Measurements from ENCODE around the gene RPL39L. TPM values are rescaled to one million over a fixed set of nuclear protein-coding genes. Genes with fewer than 3 reads are reported as not detected.

Gene RPL39L
- total RNA-seq, 2 donors from 2014 or later = 26.8 to 34.5 TPM

DNA sequence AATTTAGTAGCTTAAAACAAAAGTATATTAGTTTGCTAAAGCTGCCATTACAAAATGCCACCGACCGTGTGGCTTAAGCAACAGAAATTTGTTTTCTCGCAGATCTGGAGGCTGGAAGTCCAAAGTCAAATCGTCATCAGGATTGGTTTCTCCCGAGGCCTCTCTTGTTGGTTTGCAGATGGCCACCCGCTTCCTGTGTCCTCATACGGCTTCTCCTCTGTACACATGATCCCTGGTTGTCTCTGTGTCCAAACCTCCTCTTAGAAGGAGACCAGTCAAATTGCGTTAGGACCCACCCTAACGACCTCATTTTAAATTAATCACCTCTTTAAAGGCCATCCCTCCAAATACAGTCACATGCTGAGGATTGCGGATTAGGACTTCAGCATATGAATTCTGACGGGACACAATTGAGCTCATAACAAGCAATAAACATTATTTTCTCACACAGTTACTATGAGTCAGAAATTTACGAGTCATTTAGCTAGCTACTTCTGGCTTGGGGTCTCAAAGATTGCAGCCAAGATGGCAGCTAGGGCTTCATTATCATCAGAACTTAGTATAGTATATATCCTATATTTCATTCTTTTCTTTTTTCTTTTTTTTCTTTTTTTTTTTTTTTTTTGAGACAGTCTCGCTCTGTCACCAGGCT is 58.4 kb downstream of the RPL39L start:
- H3K4me3 Mint-ChIP-seq = no peak overlapping the region
- peaks cover 2% of the 10 kb centered on the region for H3K4me1 Mint-ChIP-seq
- DNase-seq = no peak
- no peak overlapping the region for H3K27ac Mint-ChIP-seq
- no peaks in the 10 kb centered on the region for H3K27me3 Mint-ChIP-seq (ENCODE audit: insufficient read depth)
- Histone ChIP-seq H3K4me3 (ENCODE audit: low read length) (no peak overlapping the region), H3K27ac (ENCODE audit: low read depth, low read length) (no peak overlapping the region), H3K36me3 (ENCODE audit: control insufficient read depth, insufficient read depth, low read length) (peaks cover 28% of the 10 kb centered on the region), H3K27me3 (ENCODE audit: control insufficient read depth, insufficient read depth, low read length, poor library complexity, severe bottlenecking) (no peaks in the 10 kb centered on the region), H3K4me1 (ENCODE audit: control insufficient read depth, insufficient read depth, low read length) (no peaks in the 10 kb centered on the region), H3K9ac (ENCODE audit: extremely low read depth, low read length, poor library complexity, severe bottlenecking) (no peak overlapping the region), H3K9me3 (ENCODE audit: control insufficient read depth, low read length) (peaks cover 3% of the 10 kb centered on the region)
- TF ChIP-seq CTCF (conservative IDR thresholded peaks at IDR 0.05) = no peak
- H3K9me3 Mint-ChIP-seq = no peaks in the 10 kb centered on the region
- H3K36me3 Mint-ChIP-seq (ENCODE audit: low read depth) = peaks cover 24% of the 10 kb centered on the region
- WGBS, 2 experiments (ENCODE audit: insufficient coverage in 1 of 2, insufficient read length in 1 of 2) = 93 to 94% methylated on average over 11 to 13 of the region's 13 CpGs

DNA sequence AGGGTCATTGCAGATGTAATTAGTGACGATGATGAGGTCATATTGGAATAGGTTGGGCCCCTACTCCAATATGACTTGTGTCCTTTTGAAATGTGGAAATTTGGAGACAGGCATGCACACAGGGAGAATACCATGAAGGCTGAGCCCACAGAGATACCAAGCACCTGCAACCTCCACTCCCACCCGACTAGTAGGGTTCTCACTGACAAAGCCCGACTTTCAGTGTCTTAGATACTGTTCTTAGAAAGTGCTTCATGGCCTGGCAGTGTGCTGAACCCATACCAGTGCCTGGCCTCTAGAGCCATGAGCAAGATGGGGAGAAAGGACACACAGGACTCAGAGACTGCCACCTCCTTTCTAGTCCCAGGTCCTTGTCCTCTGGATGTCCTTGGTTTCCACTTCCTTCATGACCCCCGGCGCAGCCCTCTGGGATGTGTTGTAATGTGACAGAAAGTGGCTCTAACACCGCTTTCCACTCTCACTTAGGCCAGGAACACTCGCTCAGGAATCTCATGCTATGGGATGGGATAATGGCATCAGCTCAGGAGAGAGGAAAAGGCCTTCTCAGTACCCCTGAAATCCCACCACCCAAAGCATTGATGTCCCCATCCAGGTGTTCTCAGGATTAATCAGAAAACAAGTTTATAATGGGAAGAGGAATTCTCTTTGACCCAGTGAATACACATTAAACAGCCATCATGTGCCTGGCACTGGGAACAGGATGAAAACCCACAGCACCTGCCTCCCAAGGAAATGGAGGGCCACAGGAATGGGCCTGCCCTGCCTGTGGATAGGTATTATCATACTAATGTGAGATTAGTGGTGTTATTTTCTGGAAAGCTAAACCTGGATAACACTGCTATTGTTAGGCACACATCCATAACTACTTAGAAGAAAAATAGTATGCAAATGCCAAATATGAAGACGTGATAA is 59.9 kb downstream of the RPL39L start:
- Mint-ChIP-seq H3K4me1 (peaks cover 2% of the 10 kb centered on the region), H3K27ac (no peak overlapping the region), H3K27me3 (ENCODE audit: insufficient read depth) (no peaks in the 10 kb centered on the region), H3K4me3 (no peak overlapping the region), H3K36me3 (ENCODE audit: low read depth) (peaks cover 32% of the 10 kb centered on the region), H3K9me3 (no peaks in the 10 kb centered on the region)
- TF ChIP-seq CTCF (conservative IDR thresholded peaks at IDR 0.05) = no peak
- Histone ChIP-seq H3K36me3 (ENCODE audit: control insufficient read depth, insufficient read depth, low read length) (peaks cover 44% of the 10 kb centered on the region), H3K9me3 (ENCODE audit: control insufficient read depth, low read length) (no peaks in the 10 kb centered on the region), H3K4me1 (ENCODE audit: control insufficient read depth, insufficient read depth, low read length) (no peaks in the 10 kb centered on the region), H3K27me3 (ENCODE audit: control insufficient read depth, insufficient read depth, low read length, poor library complexity, severe bottlenecking) (no peaks in the 10 kb centered on the region), H3K27ac (ENCODE audit: low read depth, low read length) (no peak overlapping the region), H3K4me3 (ENCODE audit: low read length) (no peak overlapping the region), H3K9ac (ENCODE audit: extremely low read depth, low read length, poor library complexity, severe bottlenecking) (no peak overlapping the region)
- WGBS, 2 experiments (ENCODE audit: insufficient coverage in 1 of 2, insufficient read length in 1 of 2) = 90 to 100% methylated on average over 4 to 8 of the region's 8 CpGs
- DNase-seq = no peak

- no peak for DNase-seq
- H3K4me3 Mint-ChIP-seq = no peak overlapping the region
- no peaks in the 10 kb centered on the region for H3K27me3 Mint-ChIP-seq (ENCODE audit: insufficient read depth)
- no peak for TF ChIP-seq CTCF (conservative IDR thresholded peaks at IDR 0.05)
- peaks cover 48% of the 10 kb centered on the region for H3K36me3 Mint-ChIP-seq (ENCODE audit: low read depth)
- Histone ChIP-seq H3K36me3 (ENCODE audit: control insufficient read depth, insufficient read depth, low read length) (peaks cover 60% of the 10 kb centered on the region), H3K4me1 (ENCODE audit: control insufficient read depth, insufficient read depth, low read length) (no peaks in the 10 kb centered on the region), H3K4me3 (ENCODE audit: low read length) (no peak overlapping the region), H3K27me3 (ENCODE audit: control insufficient read depth, insufficient read depth, low read length, poor library complexity, severe bottlenecking) (no peaks in the 10 kb centered on the region), H3K9me3 (ENCODE audit: control insufficient read depth, low read length) (no peaks in the 10 kb centered on the region), H3K9ac (ENCODE audit: extremely low read depth, low read length, poor library complexity, severe bottlenecking) (no peak overlapping the region), H3K27ac (ENCODE audit: low read depth, low read length) (no peak overlapping the region)
- H3K27ac Mint-ChIP-seq = peak overlapping the region; percentile 73
- WGBS, 2 experiments (ENCODE audit: insufficient coverage in 1 of 2, insufficient read length in 1 of 2) = 90 to 98% methylated on average over 1 to 5 of the region's 5 CpGs
- no peaks in the 10 kb centered on the region for H3K9me3 Mint-ChIP-seq
- H3K4me1 Mint-ChIP-seq = peaks cover 2% of the 10 kb centered on the region
Measured at GRCh38 chr3:187077537-187077936, 61.8 kb downstream of the RPL39L start.

Data from endodermal cell (in vitro differentiated cells).